Activated naive CD8-positive, alpha-beta T cell treated with anti-CD3 and anti-CD28 coated beads for 36 hours (primary cell): ENCODE measurements around the gene FAAP20. TPM values are rescaled to one million over a fixed set of nuclear protein-coding genes. Genes with fewer than 3 reads are reported as not detected.

ENCODE experiments used
- DNase-seq: peaks from one replicate; pipeline ENCODE4 v3.0.0; 2021
- H3K27ac Mint-ChIP-seq: one replicate; pipeline ENCODE4 v1.8.0; 2022; ENCODE audit warnings: mild to moderate bottlenecking, moderate library complexity, mixed read lengths
- H3K27me3 Mint-ChIP-seq: one replicate; pipeline ENCODE4 v1.8.0; 2022; ENCODE audit warnings: mild to moderate bottlenecking, mixed read lengths
- H3K36me3 Mint-ChIP-seq: one replicate; pipeline ENCODE4 v1.8.0; 2021; ENCODE audit warnings: mild to moderate bottlenecking, mixed read lengths
- H3K4me1 Mint-ChIP-seq: one replicate; pipeline ENCODE4 v1.8.0; 2021; ENCODE audit warnings: mixed read lengths
- H3K4me3 Mint-ChIP-seq: one replicate; pipeline ENCODE4 v1.8.0; 2022; ENCODE audit warnings: mild to moderate bottlenecking, moderate library complexity, mixed read lengths
- H3K9me3 Mint-ChIP-seq: one replicate; pipeline ENCODE4 v1.8.0; 2022; ENCODE audit warnings: mixed read lengths
- total RNA-seq, 2 experiments: library from RNA; stranded (reverse); gene quantifications; one replicate each; pipeline ENCODE4 v1.2.3, GENCODE V29; 2021

The FAAP20 gene
- total RNA-seq, 2 experiments from 2014 or later, result 69.3 to 71.4 TPM

DNA sequence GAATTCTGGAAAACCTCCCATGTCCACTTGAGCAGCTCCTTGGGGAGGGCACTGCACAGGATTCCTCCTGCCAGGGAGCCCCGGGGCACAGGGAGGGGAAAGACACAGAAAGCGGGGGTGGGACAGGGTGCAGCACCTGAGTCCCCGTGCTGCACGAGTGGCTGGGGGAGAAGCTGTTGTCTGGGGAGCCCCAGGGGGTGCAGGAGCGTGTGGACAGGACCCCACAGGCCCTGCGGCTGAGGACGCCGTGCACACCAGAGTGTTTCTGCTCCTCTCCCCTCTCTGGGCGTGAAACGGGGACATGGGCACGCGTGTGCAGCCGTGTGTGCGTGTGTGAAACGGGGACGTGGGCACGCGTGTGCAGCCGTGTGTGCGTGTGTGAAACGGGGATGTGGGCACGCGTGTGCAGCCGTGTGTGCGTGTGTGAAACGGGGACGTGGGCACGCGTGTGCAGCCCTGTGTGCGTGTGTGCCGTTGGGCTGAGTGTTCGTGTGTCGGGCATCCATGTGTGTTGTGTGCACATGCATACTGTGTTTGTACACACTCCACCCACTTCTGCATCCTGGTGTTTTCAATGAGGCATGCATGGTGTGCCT is 21.9 kb downstream of the FAAP20 start:
- Mint-ChIP-seq H3K27ac (no peak overlapping the region), H3K9me3 (no peaks in the 10 kb centered on the region), H3K27me3 (no peaks in the 10 kb centered on the region), H3K36me3 (peaks cover 1% of the 10 kb centered on the region), H3K4me3 (no peak overlapping the region), H3K4me1 (no peaks in the 10 kb centered on the region)
- no peak for DNase-seq

DNA sequence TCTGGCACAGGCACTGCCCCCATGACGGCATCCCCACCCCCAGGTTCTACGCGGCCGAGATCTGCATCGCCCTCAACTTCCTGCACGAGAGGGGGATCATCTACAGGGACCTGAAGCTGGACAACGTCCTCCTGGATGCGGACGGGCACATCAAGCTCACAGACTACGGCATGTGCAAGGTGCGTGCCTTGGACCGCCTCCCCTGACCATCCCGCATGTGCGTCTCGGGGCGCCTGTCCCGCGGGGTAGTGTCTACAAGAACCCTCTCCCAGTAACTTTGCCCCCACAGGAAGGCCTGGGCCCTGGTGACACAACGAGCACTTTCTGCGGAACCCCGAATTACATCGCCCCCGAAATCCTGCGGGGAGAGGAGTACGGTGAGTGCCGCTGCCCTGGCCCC is 22.6 kb downstream of the FAAP20 start:
- Mint-ChIP-seq H3K4me1 (no peaks in the 10 kb centered on the region), H3K9me3 (no peaks in the 10 kb centered on the region), H3K4me3 (no peak overlapping the region), H3K27me3 (no peaks in the 10 kb centered on the region), H3K27ac (no peak overlapping the region), H3K36me3 (peaks cover 1% of the 10 kb centered on the region)
- DNase-seq, result no peak

DNA sequence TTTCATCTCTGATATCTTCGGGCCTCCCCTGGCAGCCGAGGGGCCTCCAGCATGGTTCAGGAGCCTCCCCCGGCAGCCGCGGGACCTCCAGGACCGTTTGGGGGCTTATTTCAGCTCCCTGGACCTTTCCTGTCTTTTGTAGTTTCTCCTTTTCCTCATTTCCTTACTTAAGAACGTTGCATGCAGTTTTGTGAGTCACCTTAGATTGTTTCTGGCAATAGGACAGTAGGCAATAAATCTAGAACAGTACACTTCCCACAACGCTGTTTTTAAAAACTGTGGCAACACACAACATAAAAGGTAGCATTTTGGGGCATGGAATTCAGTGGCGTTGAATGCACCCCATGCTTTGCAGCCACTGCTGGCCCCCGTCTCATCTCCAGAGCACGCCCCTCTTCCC is 24.4 kb downstream of the FAAP20 start:
- H3K27me3 Mint-ChIP-seq, result no peaks in the 10 kb centered on the region

DNA sequence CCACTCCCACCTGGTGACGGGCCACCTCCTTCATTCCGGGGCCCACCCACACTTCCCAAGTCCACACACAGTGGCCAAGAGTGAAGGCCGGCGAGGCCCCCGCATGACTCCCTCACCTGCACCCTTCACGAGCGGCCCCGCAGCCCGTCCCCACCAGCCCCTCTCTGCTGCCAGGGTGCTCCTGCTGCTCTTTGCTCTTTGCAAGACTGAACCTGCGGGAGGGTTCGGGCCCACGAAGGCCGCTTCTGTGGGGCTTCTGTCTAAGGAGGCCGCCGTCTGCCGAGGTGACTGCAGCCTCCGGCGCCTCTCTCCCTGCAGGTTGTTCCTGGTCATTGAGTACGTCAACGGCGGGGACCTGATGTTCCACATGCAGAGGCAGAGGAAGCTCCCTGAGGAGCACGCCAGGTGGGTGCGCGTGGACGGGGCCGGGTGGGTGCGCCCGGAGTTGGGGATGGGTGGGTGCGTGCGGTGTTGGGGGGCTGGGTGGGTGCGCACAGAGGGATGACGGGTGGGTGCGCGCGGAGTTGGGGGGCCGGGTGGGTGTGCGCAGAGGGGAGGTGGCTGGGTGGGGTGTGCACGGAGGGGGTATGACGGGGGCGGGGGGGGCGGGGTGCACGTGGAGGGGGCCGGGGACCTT is 25.3 kb downstream of the FAAP20 start:
- H3K27me3 Mint-ChIP-seq, result no peaks in the 10 kb centered on the region
- no peak for DNase-seq
- no peaks in the 10 kb centered on the region for H3K4me1 Mint-ChIP-seq
- H3K9me3 Mint-ChIP-seq, result no peaks in the 10 kb centered on the region
- peaks cover 1% of the 10 kb centered on the region for H3K36me3 Mint-ChIP-seq
- no peak overlapping the region for H3K27ac Mint-ChIP-seq
- no peak overlapping the region for H3K4me3 Mint-ChIP-seq

More for the DNA sequence above, 24.4 kb downstream of the FAAP20 start:
- Mint-ChIP-seq H3K9me3 (no peaks in the 10 kb centered on the region), H3K27ac (no peak overlapping the region), H3K4me1 (no peaks in the 10 kb centered on the region), H3K4me3 (no peak overlapping the region), H3K36me3 (peaks cover 1% of the 10 kb centered on the region)
- no peak for DNase-seq

DNA sequence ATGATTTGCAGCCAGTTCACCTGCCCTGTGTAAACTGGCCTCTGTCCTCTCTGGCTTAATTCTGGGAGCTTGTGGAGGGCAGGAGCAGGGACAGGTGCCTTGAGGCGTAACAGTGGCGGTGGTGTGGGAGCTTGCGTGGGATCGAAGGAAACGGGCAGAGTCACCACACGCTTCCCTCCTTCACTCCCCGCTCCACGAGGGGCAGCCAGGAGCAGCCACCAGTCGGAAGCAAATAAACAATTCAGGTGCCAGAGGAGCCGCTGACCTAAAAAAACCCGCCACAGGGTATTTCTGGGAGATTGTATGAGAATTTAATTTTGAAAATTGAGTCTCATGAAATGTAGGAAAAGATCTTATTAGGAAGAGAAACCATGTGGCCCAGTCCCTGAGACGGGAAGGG is 26.0 kb downstream of the FAAP20 start:
- Mint-ChIP-seq H3K27me3 (no peaks in the 10 kb centered on the region), H3K4me1 (no peaks in the 10 kb centered on the region), H3K4me3 (no peak overlapping the region), H3K27ac (no peak overlapping the region), H3K9me3 (no peaks in the 10 kb centered on the region), H3K36me3 (peaks cover 1% of the 10 kb centered on the region)
- no peak for DNase-seq

DNA sequence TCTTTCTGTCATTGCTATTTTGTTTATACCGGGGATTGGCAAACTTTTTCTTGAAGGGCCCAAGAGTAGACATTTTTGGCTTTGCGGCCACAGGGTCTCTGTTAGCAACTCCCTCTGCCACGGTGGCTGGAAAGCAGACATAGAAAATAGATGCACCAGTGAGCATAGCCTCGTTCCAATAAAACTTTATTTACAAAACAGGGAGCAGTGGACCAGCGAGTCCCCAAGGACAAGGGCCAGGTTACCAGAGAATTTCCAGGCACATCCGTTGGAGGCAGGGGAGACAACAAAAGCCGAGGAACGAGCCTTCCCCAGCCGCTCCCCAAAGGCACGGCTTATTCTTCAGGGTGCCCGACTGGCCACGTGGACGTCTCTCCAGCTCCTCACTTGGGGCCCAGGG is 26.5 kb downstream of the FAAP20 start:
- Mint-ChIP-seq H3K36me3 (peaks cover 6% of the 10 kb centered on the region), H3K4me1 (no peaks in the 10 kb centered on the region), H3K27ac (no peak overlapping the region), H3K9me3 (no peaks in the 10 kb centered on the region), H3K27me3 (no peaks in the 10 kb centered on the region), H3K4me3 (no peak overlapping the region)
- DNase-seq, result no peak

DNA sequence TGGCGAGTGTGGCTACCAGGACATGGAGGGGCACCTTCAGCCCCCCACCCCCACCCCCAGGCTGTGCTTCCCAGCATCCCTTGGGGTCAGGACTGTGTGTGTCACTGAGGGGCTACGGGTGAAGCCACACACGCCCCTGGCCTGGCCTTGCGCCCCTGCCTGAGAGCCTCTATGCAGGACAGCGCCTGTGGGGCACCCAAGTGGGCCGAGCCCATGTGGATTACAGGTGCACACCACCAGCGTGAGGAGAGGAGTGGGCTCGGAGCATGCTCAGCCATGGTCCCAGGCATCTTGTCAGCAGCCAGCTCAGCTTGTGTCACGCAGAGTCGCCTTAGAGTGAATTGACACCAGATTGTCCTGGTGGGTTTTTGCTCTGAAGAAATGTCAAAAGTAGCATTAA is 27.9 kb downstream of the FAAP20 start:
- Mint-ChIP-seq H3K27me3 (no peaks in the 10 kb centered on the region), H3K27ac (no peak overlapping the region), H3K9me3 (no peaks in the 10 kb centered on the region)

DNA sequence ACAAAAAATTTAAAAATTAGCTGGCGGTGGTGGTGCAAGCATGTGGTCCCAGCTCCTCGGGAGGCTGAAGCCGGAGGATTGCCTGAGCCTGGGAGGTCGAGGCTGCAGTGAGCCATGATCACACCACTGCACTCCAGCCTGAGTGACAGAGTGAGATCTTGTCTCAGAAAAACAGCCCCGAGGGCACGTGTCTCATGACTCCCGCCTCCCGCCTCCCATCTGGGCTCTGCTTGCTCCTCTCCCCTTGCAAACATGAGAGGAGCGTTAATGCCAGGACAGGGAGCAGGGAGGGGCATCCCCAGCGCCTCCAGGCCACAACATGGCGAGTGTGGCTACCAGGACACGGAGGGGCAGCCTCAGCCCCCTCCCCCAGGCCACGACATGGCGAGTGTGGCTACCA is 28.3 kb downstream of the FAAP20 start:
- Mint-ChIP-seq H3K27ac (no peak overlapping the region), H3K4me1 (peaks cover 6% of the 10 kb centered on the region), H3K27me3 (no peaks in the 10 kb centered on the region), H3K36me3 (peaks cover 11% of the 10 kb centered on the region), H3K4me3 (no peak overlapping the region), H3K9me3 (no peaks in the 10 kb centered on the region)
- no peak for DNase-seq

More for the DNA sequence above, 27.9 kb downstream of the FAAP20 start:
- H3K36me3 Mint-ChIP-seq, result peaks cover 11% of the 10 kb centered on the region
- DNase-seq, result no peak
- no peak overlapping the region for H3K4me3 Mint-ChIP-seq
- peaks cover 6% of the 10 kb centered on the region for H3K4me1 Mint-ChIP-seq

DNA sequence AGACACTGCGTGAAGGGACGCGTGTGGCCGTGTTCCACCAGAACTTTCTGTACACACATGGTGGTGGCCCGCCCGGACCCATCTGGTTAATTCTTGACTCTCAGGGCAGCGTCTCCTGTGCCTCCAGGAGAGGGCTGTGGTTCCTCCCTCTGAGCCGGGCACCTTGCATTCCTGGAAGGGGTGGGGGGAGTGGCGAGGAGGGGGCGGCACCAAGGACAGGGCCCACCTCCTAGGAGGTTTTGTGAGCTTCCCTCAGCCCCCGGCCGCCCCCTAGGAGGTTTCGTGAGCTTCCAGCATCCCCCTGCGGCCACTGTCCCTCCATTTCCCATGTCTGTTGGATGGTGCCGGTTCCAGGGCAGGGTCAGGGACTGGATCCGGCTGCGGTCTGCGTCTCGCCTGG is 28.9 kb downstream of the FAAP20 start:
- no peak for DNase-seq
- H3K4me1 Mint-ChIP-seq, result peaks cover 6% of the 10 kb centered on the region
- no peak overlapping the region for H3K27ac Mint-ChIP-seq
- no peak overlapping the region for H3K4me3 Mint-ChIP-seq
- no peaks in the 10 kb centered on the region for H3K27me3 Mint-ChIP-seq
- H3K36me3 Mint-ChIP-seq, result peaks cover 11% of the 10 kb centered on the region
- no peaks in the 10 kb centered on the region for H3K9me3 Mint-ChIP-seq

DNA sequence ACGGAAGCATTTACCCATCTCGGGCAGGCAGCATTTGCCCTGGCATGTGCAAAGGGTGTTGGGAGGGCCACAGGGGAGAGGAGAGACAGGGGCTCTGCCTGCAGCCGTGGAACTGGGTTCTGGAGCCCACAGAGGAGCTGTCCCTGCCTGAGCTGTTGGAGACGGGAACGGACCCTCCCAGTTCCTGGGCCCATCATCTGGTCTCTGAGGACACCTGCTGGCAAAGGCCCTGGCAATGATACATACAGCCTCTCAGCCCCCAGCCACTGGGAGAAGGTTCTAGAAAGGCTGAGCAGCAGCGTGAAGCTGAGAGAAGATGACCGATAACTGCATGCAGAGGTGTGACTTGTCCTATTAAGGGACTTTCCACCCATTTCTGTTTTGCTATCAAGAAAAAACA is 31.4 kb downstream of the FAAP20 start:
- DNase-seq, result no peak
- Mint-ChIP-seq H3K4me3 (no peak overlapping the region), H3K4me1 (peaks cover 7% of the 10 kb centered on the region), H3K9me3 (no peaks in the 10 kb centered on the region), H3K27me3 (no peaks in the 10 kb centered on the region), H3K27ac (no peak overlapping the region), H3K36me3 (peaks cover 9% of the 10 kb centered on the region)

DNA sequence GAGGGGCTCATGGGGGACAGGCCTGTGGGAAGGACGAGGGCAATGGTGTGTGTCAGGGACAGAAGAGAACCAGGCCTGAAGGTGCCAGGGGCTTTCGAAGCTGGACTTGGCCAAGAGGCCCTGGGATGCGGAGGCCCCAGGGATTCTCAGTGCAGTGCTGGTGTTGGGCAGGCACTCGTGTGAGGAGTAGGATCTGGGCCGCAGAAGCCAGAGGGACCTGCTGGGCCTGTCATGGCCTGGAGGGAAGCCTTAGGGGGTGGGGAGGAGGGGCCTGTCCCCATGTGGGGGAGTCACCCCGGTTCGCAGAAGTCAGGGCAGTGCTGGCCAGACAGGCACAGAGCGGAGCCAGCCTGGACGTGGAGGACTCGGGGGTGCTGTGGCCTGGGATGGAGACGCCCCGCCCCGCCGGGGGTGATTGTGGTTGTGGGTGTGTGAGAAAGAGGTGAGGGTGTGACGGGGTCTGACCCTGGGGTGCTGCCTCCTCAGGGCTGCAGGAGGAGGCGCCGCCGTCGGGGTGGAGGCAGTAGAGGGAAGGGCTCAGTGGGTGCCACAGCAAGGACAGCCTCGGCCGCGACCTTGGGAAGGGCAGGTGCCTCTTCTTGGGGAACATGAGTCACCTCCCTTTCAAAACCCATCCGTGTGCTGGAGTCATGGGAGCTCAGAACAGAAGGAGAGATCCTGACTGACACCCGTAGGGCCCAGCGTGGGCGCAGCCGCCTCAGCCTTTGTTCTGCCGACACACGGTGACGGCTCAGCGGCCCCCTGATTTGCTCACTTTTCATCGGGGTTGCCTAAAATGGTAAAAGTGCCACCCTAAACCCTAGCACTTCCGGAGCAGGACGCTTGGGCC is 33.9 kb downstream of the FAAP20 start:
- no peak overlapping the region for H3K27ac Mint-ChIP-seq
- no peaks in the 10 kb centered on the region for H3K9me3 Mint-ChIP-seq
- H3K36me3 Mint-ChIP-seq, result peaks cover 9% of the 10 kb centered on the region
- no peaks in the 10 kb centered on the region for H3K27me3 Mint-ChIP-seq
- H3K4me1 Mint-ChIP-seq, result peaks cover 7% of the 10 kb centered on the region
- no peak for DNase-seq
- H3K4me3 Mint-ChIP-seq, result no peak overlapping the region

DNA sequence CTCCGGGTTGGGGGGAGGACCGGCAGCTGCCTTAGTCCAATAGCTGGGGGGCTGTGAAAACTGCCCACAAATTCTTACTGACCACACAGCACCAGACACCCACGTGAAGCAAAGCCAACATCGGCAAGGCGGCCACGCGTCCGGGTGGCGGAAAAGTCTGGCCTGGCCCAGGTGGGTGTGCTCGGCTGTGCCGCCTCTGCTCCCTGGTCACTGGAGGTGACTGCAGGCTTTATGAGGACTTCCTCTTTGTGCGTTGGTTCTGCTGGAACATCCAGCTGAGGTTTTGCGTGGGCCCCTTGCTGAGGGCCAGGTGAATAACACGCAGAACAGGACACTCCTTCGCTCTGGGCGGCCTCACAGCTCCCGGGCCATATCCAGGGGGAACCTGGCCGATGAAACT is 35.4 kb downstream of the FAAP20 start:
- Mint-ChIP-seq H3K27ac (no peak overlapping the region), H3K36me3 (peaks cover 15% of the 10 kb centered on the region), H3K27me3 (no peaks in the 10 kb centered on the region), H3K9me3 (no peaks in the 10 kb centered on the region), H3K4me3 (no peak overlapping the region), H3K4me1 (peaks cover 7% of the 10 kb centered on the region)
- no peak for DNase-seq

DNA sequence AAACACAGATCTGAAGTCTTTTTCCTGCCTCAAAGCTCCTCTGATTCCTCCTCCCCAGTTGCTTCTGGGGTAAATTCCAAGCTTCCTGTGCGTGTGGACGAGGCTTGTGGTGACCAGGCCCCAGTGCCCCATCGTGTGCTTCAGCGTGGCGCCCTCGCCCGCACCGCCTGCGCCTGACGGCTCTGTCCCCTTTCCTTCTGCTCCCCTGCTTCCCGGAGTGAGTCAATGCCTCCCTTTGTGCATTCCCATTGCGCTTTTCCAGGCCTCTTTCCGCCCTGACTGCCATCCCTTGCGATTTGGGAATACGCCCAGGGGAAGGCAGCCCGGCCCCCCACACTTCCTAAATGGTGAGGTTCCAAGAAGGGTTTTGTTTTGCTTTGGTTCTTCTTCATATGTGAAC is 36.3 kb downstream of the FAAP20 start:
- Mint-ChIP-seq H3K9me3 (no peaks in the 10 kb centered on the region), H3K27ac (no peak overlapping the region), H3K36me3 (peaks cover 13% of the 10 kb centered on the region), H3K4me1 (peaks cover 7% of the 10 kb centered on the region), H3K27me3 (no peaks in the 10 kb centered on the region), H3K4me3 (no peak overlapping the region)
- no peak for DNase-seq

DNA sequence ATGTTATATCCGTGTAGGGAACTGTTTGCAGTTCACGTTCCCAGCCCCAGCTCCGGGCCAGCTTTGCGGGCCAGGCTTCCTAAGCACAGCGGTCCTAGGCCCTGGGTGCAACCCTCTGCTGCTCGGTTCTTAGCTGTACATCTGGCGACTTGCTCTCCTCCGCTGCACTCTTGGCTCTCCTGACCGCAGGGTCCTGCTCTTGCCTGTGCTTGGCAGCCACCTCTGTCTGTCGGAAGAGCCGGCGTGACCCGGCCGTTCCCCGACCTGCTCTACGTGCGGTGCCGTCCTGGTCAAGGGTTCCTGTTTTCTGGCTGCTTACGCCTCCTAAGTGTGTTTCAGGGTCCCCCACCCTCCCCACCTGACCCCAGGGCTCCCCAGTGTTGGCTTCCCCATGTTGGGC is 36.7 kb downstream of the FAAP20 start:
- Mint-ChIP-seq H3K9me3 (no peaks in the 10 kb centered on the region), H3K27me3 (no peaks in the 10 kb centered on the region), H3K4me3 (no peak overlapping the region), H3K36me3 (peaks cover 9% of the 10 kb centered on the region), H3K27ac (no peak overlapping the region), H3K4me1 (peaks cover 8% of the 10 kb centered on the region)
- DNase-seq, result no peak

DNA sequence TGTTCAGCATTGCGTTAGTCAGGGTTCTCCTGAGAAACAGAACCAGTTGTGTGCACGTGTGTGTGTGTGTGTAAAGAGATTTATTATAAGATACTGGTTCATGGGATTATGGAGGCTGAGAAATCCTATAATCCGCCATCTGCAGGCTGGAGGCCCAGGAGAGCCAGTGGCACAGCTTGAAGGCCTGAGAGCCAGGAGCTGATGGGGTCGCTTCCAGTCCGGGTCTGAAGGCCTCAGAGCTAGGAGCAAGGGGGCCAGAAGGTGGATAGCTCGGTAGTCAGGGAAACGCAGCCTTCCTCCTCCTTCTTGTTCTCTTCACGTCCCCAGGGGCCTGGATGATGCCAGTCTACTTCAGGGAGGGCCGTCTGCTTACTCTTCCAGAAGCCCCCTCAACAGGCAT is 37.7 kb downstream of the FAAP20 start:
- H3K9me3 Mint-ChIP-seq, result no peaks in the 10 kb centered on the region
- H3K4me3 Mint-ChIP-seq, result no peak overlapping the region

More for the DNA sequence above, 37.7 kb downstream of the FAAP20 start:
- no peak overlapping the region for H3K27ac Mint-ChIP-seq
- peaks cover 8% of the 10 kb centered on the region for H3K4me1 Mint-ChIP-seq
- DNase-seq, result no peak
- peaks cover 9% of the 10 kb centered on the region for H3K36me3 Mint-ChIP-seq
- no peaks in the 10 kb centered on the region for H3K27me3 Mint-ChIP-seq
